Articular chondrocyte of knee joint (primary cell): ENCODE results near the gene SLC5A5. TPM values are rescaled to one million over a fixed set of nuclear protein-coding genes. Genes with fewer than 3 reads are reported as not detected.

Experiments
- small RNA-seq: library from RNA; depleted of rRNA; stranded (forward); fragments of <200 nt; gene quantifications from one replicate; pipeline ENCODE3, GENCODE V24; 2012
- total RNA-seq: library from RNA; depleted of rRNA; stranded (reverse); fragments of >200 nt; gene quantifications from 2 replicates; pipeline ENCODE4 v1.2.3, GENCODE V29; 2012

Gene SLC5A5
- total RNA-seq, result not detected in 2 replicates

GRCh38 chr19:17871878-17872250 lies at the start of gene SLC5A5:
SLC5A5 (plus strand) TSS chr19:17871945; CDS start chr19:17872320, 375 bp downstream.

GRCh38 chr19:17847538-17848366 lies 24.0 kb upstream of the SLC5A5 start, which contains the start of gene JAK3:
JAK3 (minus strand) TSS chr19:17847982; CDS start chr19:17844417, 3,565 bp downstream.

GRCh38 chr19:17859533-17860330 lies 12.0 kb upstream of the SLC5A5 start, which contains the start of gene RPL18A:
RPL18A (plus strand) TSS chr19:17859910; CDS start chr19:17859957, 47 bp downstream.

GRCh38 chr19:17932485-17933338 lies 61.0 kb downstream of the SLC5A5 start, which contains the start of gene CCDC124:
CCDC124 (plus strand) TSS chr19:17933015; CDS start chr19:17936421, 3,406 bp downstream.

Small RNAs within 50 kb of the gene (small RNA-seq; reads per million reads assigned to genes)
- gene SNORA68, result not detected

Other genes with a start within 250 kb of the SLC5A5 start
- under 0.01 TPM in 2 replicates for gene UNC13A, start 183.6 kb upstream of the SLC5A5 start, total RNA-seq
- gene MAP1S, start 152.5 kb upstream of the SLC5A5 start, total RNA-seq, result 10.8 and 11.1 TPM in 2 replicates
- 0.39 and 0.43 TPM in 2 replicates for gene FCHO1, start 120.5 kb upstream of the SLC5A5 start, total RNA-seq
- not detected in 2 replicates for gene B3GNT3, start 76.8 kb upstream of the SLC5A5 start, total RNA-seq
- gene INSL3, start 50.4 kb upstream of the SLC5A5 start, total RNA-seq, result not detected in 2 replicates
- 3.4 and 3.6 TPM in 2 replicates for gene JAK3, start 24.0 kb upstream of the SLC5A5 start, total RNA-seq
- gene RPL18A, start 12.0 kb upstream of the SLC5A5 start, total RNA-seq, result 992 and 1,066 TPM in 2 replicates
- 24.9 and 27.8 TPM in 2 replicates for gene CCDC124, start 61.1 kb downstream of the SLC5A5 start, total RNA-seq
- gene KCNN1, start 95.2 kb downstream of the SLC5A5 start, total RNA-seq, result not detected in 2 replicates
- gene ARRDC2, start 136.2 kb downstream of the SLC5A5 start, total RNA-seq, result 13.6 and 14.9 TPM in 2 replicates
- gene IL12RB1, start 215.0 kb downstream of the SLC5A5 start, total RNA-seq, result 0.26 and 0.32 TPM in 2 replicates
- 3.8 and 4.3 TPM in 2 replicates for gene MAST3, start 225.8 kb downstream of the SLC5A5 start, total RNA-seq